Measurements from ENCODE around the gene LYZL4.

The LYZL4 gene

GRCh38 chr3:42375121-42375800 is 35.1 kb downstream of the LYZL4 start:
- no peak for DNase-seq (ENCODE audit: low read depth in 2 of 2)

GRCh38 chr3:42371776-42372175 is 38.6 kb downstream of the LYZL4 start:
- no peak for DNase-seq (ENCODE audit: low read depth in 2 of 2)

GRCh38 chr3:42369832-42370231 is 40.6 kb downstream of the LYZL4 start:
- DNase-seq (ENCODE audit: low read depth in 2 of 2): no peak

GRCh38 chr3:42369304-42369703 is 41.1 kb downstream of the LYZL4 start:
- DNase-seq (ENCODE audit: low read depth in 2 of 2): no peak

GRCh38 chr3:42368861-42369260 is 41.5 kb downstream of the LYZL4 start:
- DNase-seq (ENCODE audit: low read depth in 2 of 2): no peak

GRCh38 chr3:42367903-42368302 is 42.5 kb downstream of the LYZL4 start:
- no peak for DNase-seq (ENCODE audit: low read depth in 2 of 2)

- no peak for DNase-seq (ENCODE audit: low read depth in 2 of 2)
Observed at GRCh38 chr3:42366550-42366949, 43.9 kb downstream of the LYZL4 start.

- no peak for DNase-seq (ENCODE audit: low read depth in 2 of 2)
Observed at GRCh38 chr3:42357335-42357734, 53.1 kb downstream of the LYZL4 start.

GRCh38 chr3:42355612-42356011 is 54.8 kb downstream of the LYZL4 start:
- no peak for DNase-seq (ENCODE audit: low read depth in 2 of 2)

- no peak for DNase-seq (ENCODE audit: low read depth in 2 of 2)
Observed at GRCh38 chr3:42353631-42354030, 56.8 kb downstream of the LYZL4 start.

GRCh38 chr3:42351207-42351606 is 59.2 kb downstream of the LYZL4 start:
- no peak for DNase-seq (ENCODE audit: low read depth in 2 of 2)

GRCh38 chr3:42349765-42350594 is 60.4 kb downstream of the LYZL4 start:
- no peak for DNase-seq (ENCODE audit: low read depth in 2 of 2)

GRCh38 chr3:42347928-42348327 is 62.5 kb downstream of the LYZL4 start:
- DNase-seq (ENCODE audit: low read depth in 2 of 2): no peak
